GM18520 (cell line): ENCODE results near the gene PIK3R5.
"Not testable (repeated sequence)": the region's sequence is repeated elsewhere in the genome, so short reads cannot be mapped to it uniquely, and the experiment has no call there.

ENCODE experiments used
- ATAC-seq: cut with Tn5 transposase; IDR thresholded peaks from one replicate; pipeline ENCODE4 v1.9.1; 2021; ENCODE audit not compliant: unreplicated experiment

PIK3R5 gene

GRCh38 chr17:8965394-8966168, at the start of gene PIK3R5:
Gene PIK3R5, minus strand, starts transcription at chr17:8965707. Its CDS starts 54,213 bp downstream, at chr17:8911494.
- peak; percentile 36 for ATAC-seq

GRCh38 chr17:9011001-9011400, 45.5 kb upstream of the PIK3R5 start:
- ATAC-seq = no peak

GRCh38 chr17:9009737-9010136, 44.2 kb upstream of the PIK3R5 start:
- no peak for ATAC-seq

GRCh38 chr17:9009096-9009495, 43.6 kb upstream of the PIK3R5 start:
- ATAC-seq = no peak

- ATAC-seq = no peak
These were observed 41.7 kb upstream of the PIK3R5 start for GRCh38 chr17:9007052-9007714.

GRCh38 chr17:9006175-9006767, 40.8 kb upstream of the PIK3R5 start:
- no peak for ATAC-seq

- no peak for ATAC-seq
These were observed 39.4 kb upstream of the PIK3R5 start for GRCh38 chr17:9004961-9005285.

- no peak for ATAC-seq
These were observed 38.8 kb upstream of the PIK3R5 start for GRCh38 chr17:9004132-9004960.

GRCh38 chr17:9003355-9004131, 38.0 kb upstream of the PIK3R5 start:
- ATAC-seq = no peak

GRCh38 chr17:9002606-9003354, 37.3 kb upstream of the PIK3R5 start:
- ATAC-seq = no peak

GRCh38 chr17:9002227-9002605, 36.7 kb upstream of the PIK3R5 start:
- no peak for ATAC-seq

- ATAC-seq = no peak
These were observed 36.1 kb upstream of the PIK3R5 start for GRCh38 chr17:9001559-9001958.

GRCh38 chr17:8997994-8998628, 32.6 kb upstream of the PIK3R5 start:
- no peak for ATAC-seq

- ATAC-seq = no peak
These were observed 30.2 kb upstream of the PIK3R5 start for GRCh38 chr17:8995711-8996110.

GRCh38 chr17:8994319-8994718, 28.8 kb upstream of the PIK3R5 start:
- ATAC-seq = no peak

- ATAC-seq = no peak
These were observed 26.2 kb upstream of the PIK3R5 start for GRCh38 chr17:8991514-8992285.

- not testable (repeated sequence) for ATAC-seq
These were observed 22.9 kb upstream of the PIK3R5 start for GRCh38 chr17:8988263-8988935.

GRCh38 chr17:8986295-8986694, 20.8 kb upstream of the PIK3R5 start:
- ATAC-seq = no peak
